ENCODE measurements around the gene LSM2. TPM values are rescaled to one million over a fixed set of nuclear protein-coding genes. Genes with fewer than 3 reads are reported as not detected.
A peak's percentile ranks its signal among the peaks of the same experiment; 100 is the strongest.

LSM2 gene
- total RNA-seq, 1 donor from 2014 or later: 51.6 TPM

GRCh38 chr6:31768363-31769257 lies 38.2 kb downstream of the LSM2 start:
- Histone ChIP-seq H3K27ac (no peak overlapping the region), H3K4me1 (no peaks in the 10 kb centered on the region), H3K27me3 (no peaks in the 10 kb centered on the region), H3K9me3 (no peaks in the 10 kb centered on the region), H3K4me3 (no peak overlapping the region), H3K36me3 (no peaks in the 10 kb centered on the region)
- no peak for DNase-seq (ENCODE audit: extremely low spot score in 2 of 2)
- TF ChIP-seq POLR2A (IDR thresholded peaks at IDR 0.05) (no peak), POLR2AphosphoS5 (IDR thresholded peaks at IDR 0.05; ENCODE audit: insufficient read depth in 1 of 2, low read depth in 1 of 2) (no peak)
- TF ChIP-seq, protein P1, sequence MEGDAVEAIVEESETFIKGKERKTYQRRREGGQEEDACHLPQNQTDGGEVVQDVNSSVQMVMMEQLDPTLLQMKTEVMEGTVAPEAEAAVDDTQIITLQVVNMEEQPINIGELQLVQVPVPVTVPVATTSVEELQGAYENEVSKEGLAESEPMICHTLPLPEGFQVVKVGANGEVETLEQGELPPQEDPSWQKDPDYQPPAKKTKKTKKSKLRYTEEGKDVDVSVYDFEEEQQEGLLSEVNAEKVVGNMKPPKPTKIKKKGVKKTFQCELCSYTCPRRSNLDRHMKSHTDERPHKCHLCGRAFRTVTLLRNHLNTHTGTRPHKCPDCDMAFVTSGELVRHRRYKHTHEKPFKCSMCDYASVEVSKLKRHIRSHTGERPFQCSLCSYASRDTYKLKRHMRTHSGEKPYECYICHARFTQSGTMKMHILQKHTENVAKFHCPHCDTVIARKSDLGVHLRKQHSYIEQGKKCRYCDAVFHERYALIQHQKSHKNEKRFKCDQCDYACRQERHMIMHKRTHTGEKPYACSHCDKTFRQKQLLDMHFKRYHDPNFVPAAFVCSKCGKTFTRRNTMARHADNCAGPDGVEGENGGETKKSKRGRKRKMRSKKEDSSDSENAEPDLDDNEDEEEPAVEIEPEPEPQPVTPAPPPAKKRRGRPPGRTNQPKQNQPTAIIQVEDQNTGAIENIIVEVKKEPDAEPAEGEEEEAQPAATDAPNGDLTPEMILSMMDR (IDR thresholded peaks at IDR 0.05): no peak
- intact Hi-C loops (cut with DNase I): no loop called here

GRCh38 chr6:31767096-31767645 lies 39.6 kb downstream of the LSM2 start:
- Histone ChIP-seq H3K4me3 (no peak overlapping the region), H3K9me3 (no peaks in the 10 kb centered on the region), H3K27ac (no peak overlapping the region), H3K27me3 (no peaks in the 10 kb centered on the region), H3K36me3 (no peaks in the 10 kb centered on the region), H3K4me1 (no peaks in the 10 kb centered on the region)
- DNase-seq (ENCODE audit: extremely low spot score in 2 of 2): no peak
- TF ChIP-seq POLR2A (IDR thresholded peaks at IDR 0.05): no peak
- TF ChIP-seq POLR2AphosphoS5 (IDR thresholded peaks at IDR 0.05; ENCODE audit: insufficient read depth in 1 of 2, low read depth in 1 of 2): no peak
- TF ChIP-seq, protein P1 (IDR thresholded peaks at IDR 0.05): no peak
- intact Hi-C loops (cut with DNase I): no loop called here

- no peaks in the 10 kb centered on the region for H3K36me3 ChIP-seq
- no peaks in the 10 kb centered on the region for H3K27me3 ChIP-seq
- no peak for DNase-seq (ENCODE audit: extremely low spot score in 2 of 2)
- peak overlapping the region; percentile 16 to 20 for H3K4me3 ChIP-seq
- no peaks in the 10 kb centered on the region for H3K9me3 ChIP-seq
- no peaks in the 10 kb centered on the region for H3K4me1 ChIP-seq
- TF ChIP-seq POLR2AphosphoS5 (IDR thresholded peaks at IDR 0.05; ENCODE audit: insufficient read depth in 1 of 2, low read depth in 1 of 2) (no peak), POLR2A (IDR thresholded peaks at IDR 0.05) (no peak)
- TF ChIP-seq, protein P1 (IDR thresholded peaks at IDR 0.05): no peak
- H3K27ac ChIP-seq: no peak overlapping the region
- intact Hi-C loops (cut with DNase I): no loop called here
Measured at GRCh38 chr6:31765910-31766794, 40.6 kb downstream of the LSM2 start.

DNA sequence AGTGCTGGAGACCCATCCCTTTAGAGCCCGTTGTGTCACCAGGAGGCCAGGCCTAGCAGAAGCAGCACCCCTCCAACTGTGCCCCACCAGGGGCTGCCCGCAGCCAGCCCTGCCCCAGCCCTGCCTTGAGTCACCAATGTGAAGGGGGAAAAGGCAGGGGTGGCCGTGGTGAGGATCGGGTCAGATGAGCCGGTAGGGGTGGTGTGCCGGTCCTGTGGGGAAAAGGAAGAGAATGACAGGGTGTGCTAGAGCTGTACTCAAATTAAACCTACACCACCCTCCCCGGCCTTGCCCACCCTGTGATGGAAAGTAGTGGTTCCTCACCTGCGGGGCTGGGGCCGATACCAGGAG lies 41.2 kb downstream of the LSM2 start:
- Histone ChIP-seq H3K27me3 (no peaks in the 10 kb centered on the region), H3K27ac (no peak overlapping the region), H3K9me3 (no peaks in the 10 kb centered on the region), H3K4me3 (no peak overlapping the region), H3K36me3 (no peaks in the 10 kb centered on the region), H3K4me1 (no peaks in the 10 kb centered on the region)
- intact Hi-C loops (cut with DNase I): no loop called here
- no peak for DNase-seq (ENCODE audit: extremely low spot score in 2 of 2)
- TF ChIP-seq, protein P1 (IDR thresholded peaks at IDR 0.05): no peak
- no peak for TF ChIP-seq POLR2A (IDR thresholded peaks at IDR 0.05)
- no peak for TF ChIP-seq POLR2AphosphoS5 (IDR thresholded peaks at IDR 0.05; ENCODE audit: insufficient read depth in 1 of 2, low read depth in 1 of 2)

Measured in vagina (tissue), 2 donors.